ENCODE data around the gene MMAB. TPM values are rescaled to one million over a fixed set of nuclear protein-coding genes. Genes with fewer than 3 reads are reported as not detected.

Gene MMAB
- total and polyA plus RNA-seq, 10 of the 15 experiments (the other 5 are each of a cell fraction or from before 2014, with no cell fraction given), result 10.6 to 65.3 (median 45.2) TPM

GRCh38 chr12:109591041-109591440, 17.7 kb upstream of the MMAB start:
- H3K4me1 ChIP-seq (ENCODE audit: control insufficient read depth, insufficient read depth, low read length), result peaks cover 4% of the 10 kb centered on the region; the same call in 1 of the 2 replicates
- no peak overlapping the region for H2AFZ ChIP-seq (ENCODE audit: control insufficient read depth, low read depth, low read length)
- WGBS (ENCODE audit: insufficient coverage, insufficient replicate concordance, low lambda C conversion rate, missing lambda C conversion rate), result 80% methylated on average over 10 of the region's 10 CpGs
- no peaks in the 10 kb centered on the region for H3K79me2 ChIP-seq (ENCODE audit: control insufficient read depth, insufficient read depth, low read length)
- H3K4me2 ChIP-seq (ENCODE audit: control insufficient read depth, insufficient read depth), result no peak overlapping the region
- POLR2A ChIA-PET, result no interaction called here
- no peak for ATAC-seq
- no peak overlapping the region for H3K9ac ChIP-seq (ENCODE audit: control insufficient read depth, insufficient read depth, low read length)
- intact Hi-C loops (cut with micrococcal nuclease; ENCODE audit: unreplicated experiment) (no loop called here), in situ Hi-C loops (cut with MboI) (loop anchor here (5.0 kb wide), 1 partner anchor 186 kb away; no protein-coding TSS in a partner anchor)
- H3K4me3 ChIP-seq, result no peak overlapping the region
- RAD21 ChIA-PET (ENCODE audit: unreplicated experiment), result no interaction called here
- SMC1A ChIA-PET (ENCODE audit: uncharacterized antibody, unreplicated experiment), result no interaction called here
- CTCF ChIA-PET, result no interaction called here
- no peaks in the 10 kb centered on the region for H3K27me3 ChIP-seq (replicated peaks in 1 of 2; ENCODE audit: control insufficient read depth in 2 of 2, insufficient read depth in 2 of 2, low read length in 1 of 2)
- no peak for FAIRE-seq
- H3K36me3 ChIP-seq (ENCODE audit: control insufficient read depth in 2 of 2, insufficient read depth in 2 of 2, low read length in 1 of 2), result peaks cover 3 to 11% of the 10 kb centered on the region in 2 experiments; a peak in 3 of 4 replicates
- no peaks in the 10 kb centered on the region for H4K20me1 ChIP-seq (ENCODE audit: control insufficient read depth, insufficient read depth)
- DNase-seq (ENCODE audit: low read depth, low spot score), result no peak
- BruUV-seq (replicated peaks), result no TSS peak
- H3K9me3 ChIP-seq (replicated peaks; ENCODE audit: control insufficient read depth, insufficient read depth, low read length), result no peaks in the 10 kb centered on the region
- H3K27ac ChIP-seq (ENCODE audit: control insufficient read depth, insufficient read depth), result no peak overlapping the region
- no peak for TF ChIP-seq ELK1 (IDR thresholded peaks at IDR 0.05; ENCODE audit: low read depth, low read length)
- no peak for TF ChIP-seq REST (IDR thresholded peaks at IDR 0.05; ENCODE audit: low read depth, low read length)
- TF ChIP-seq MYB (IDR thresholded peaks at IDR 0.05; ENCODE audit: borderline replicate concordance, low read depth, low read length), result no peak
- TF ChIP-seq SMARCA5 (IDR thresholded peaks at IDR 0.05), result no peak
- no peak for TF ChIP-seq HDAC6 (IDR thresholded peaks at IDR 0.05; ENCODE audit: unreplicated experiment)
- TF ChIP-seq PKNOX1 (IDR thresholded peaks at IDR 0.05), result no peak
- TF ChIP-seq CTCF (IDR thresholded peaks at IDR 0.05 in 2 of 3, conservative IDR thresholded peaks at IDR 0.05 in 1 of 3; ENCODE audit: control insufficient read depth in 2 of 3, extremely low read depth in 1 of 3, insufficient read depth in 1 of 3, low read depth in 3 of 3, low read length in 3 of 3), result no peak
- no peak for TF ChIP-seq PRDM15 (CRISPR knock-in tag; IDR thresholded peaks at IDR 0.05)
- no peak for TF ChIP-seq NBN (IDR thresholded peaks at IDR 0.05)
- TF ChIP-seq SMC3 (IDR thresholded peaks at IDR 0.05; ENCODE audit: borderline replicate concordance, low read length), result no peak
- no peak for TF ChIP-seq LARP7 (IDR thresholded peaks at IDR 0.05)
- no peak for TF ChIP-seq SIN3A (IDR thresholded peaks at IDR 0.05; ENCODE audit: low read depth, low read length)

All from GM12878 (cell line).